Heart right ventricle (tissue), 16 donors: ENCODE data around the gene VPS13D. TPM values are rescaled to one million over a fixed set of nuclear protein-coding genes. Genes with fewer than 3 reads are reported as not detected.

Source experiments
- ATAC-seq, 8 donors: fragments of 200-7000 bp; cut with Tn5 transposase; one replicate each; pipeline ENCODE4 v1.9.1; 2020; ENCODE audit warnings: mild to moderate bottlenecking in 8 of 8, moderate library complexity in 8 of 8, moderate number of reproducible peaks in 1 of 8
- DNase-seq, 2 donors: peaks; one replicate each; pipeline ENCODE4 v3.0.0-alpha.2; 2020
- H3K27ac ChIP-seq, 10 donors: fragments of 200-600 bp; sonication (generic) in 2 of 10; one replicate each; pipeline versions ENCODE4 v1.5.0 to v1.8.0; 2020 to 2022; ENCODE audit warnings: mild to moderate bottlenecking in 3 of 10
- H3K27me3 ChIP-seq, 7 donors: fragments of 200-600 bp; one replicate each; pipeline ENCODE4 v1.8.0; 2021 to 2022; ENCODE audit warnings: mild to moderate bottlenecking in 2 of 7
- H3K36me3 ChIP-seq, 9 donors: fragments of 200-600 bp; sonication (generic) in 1 of 9; one replicate each; pipeline versions ENCODE4 v1.5.0 to v1.8.0; 2020 to 2022; ENCODE audit warnings: mild to moderate bottlenecking in 2 of 9
- H3K4me1 ChIP-seq, 9 donors: fragments of 200-600 bp; sonication (generic) in 1 of 9; one replicate each; pipeline versions ENCODE4 v1.5.0 to v1.8.0; 2020 to 2022; ENCODE audit warnings: mild to moderate bottlenecking in 4 of 9
- H3K4me3 ChIP-seq, 10 donors: fragments of 200-600 bp; sonication (generic) in 2 of 10; one replicate each; pipeline versions ENCODE4 v1.5.0 to v1.8.0; 2020 to 2022; ENCODE audit warnings: mild to moderate bottlenecking in 7 of 10, moderate library complexity in 2 of 10
- H3K9me3 ChIP-seq, 11 donors: fragments of 200-600 bp in 10 of 11; sonication (generic) in 2 of 11; one replicate each; pipeline versions ENCODE4 v1.5.0 to v1.8.0; 2013 to 2022; ENCODE audit warnings: mild to moderate bottlenecking in 2 of 11, control low read depth in 1 of 11, moderate library complexity in 1 of 11
- CTCF ChIP-seq, 9 donors: fragments of 200-600 bp; sonication (generic) in 2 of 9; IDR thresholded peaks; one replicate each; pipeline versions ENCODE4 v1.5.0 to v1.8.0; 2021 to 2022; ENCODE audit warnings: antibody characterized with exemption in 9 of 9, mild to moderate bottlenecking in 5 of 9, moderate library complexity in 1 of 9
- WGBS, 2 donors: extraction: QIAGEN DNeasy Blood & Tissue Kit; methylation state at CpG; one replicate each; pipeline ENCODE4 v1.1.7; 2013; ENCODE audit warnings: inconsistent platforms in 1 of 2; 5-methylcytosine and 5-hydroxymethylcytosine counted together
- intact Hi-C, 10 donors: fragments of 100-400 bp; cut with DNase I; formaldehyde crosslinking; loops; one replicate each; pipeline versions ENCODE4 v1.11.1 to v1.14.2; 2022
- polyA plus RNA-seq, 2 donors: library from polyadenylated mRNA; stranded (reverse); fragments of 200-250 nt; gene quantifications; one replicate each; pipeline ENCODE4 v1.2.3, GENCODE V29; 2013
- total RNA-seq, 10 donors: library from RNA; stranded (reverse); fragmentation: NEBNext Ultra II Directional in 3 of 10; extraction: Animal tissue kit (Norgen Biotek cat#: 25700) in 3 of 10; gene quantifications; one replicate each; pipeline versions ENCODE4 v1.2.1 to v1.2.4, GENCODE V29; 2021 to 2023
- donor health status: Arrhythmogenic right ventricular cardiomyopathy.
- donor health status: ischemic (EF 13 %, LVEDD 7.1; RV severe dilation, severe dysfunction).
- donor health status: healthy with polysubstance abuse.
- donor health status: DM: no; HTN: yes; CAD: no.
- donor health status: DM: no; HTN: no; CAD: no.
- donor health status: ischemic (EF 25% LVEDD 6.9; RV normal size, moderate dysfunction).
- donor health status: ischemic (EF 25% LVEDD 5.7; RV mildly dilated, moderate dysfunction).
- donor health status: healthy.
- donor health status: DM: yes; HTN: yes; CAD: no.
- donor health status: Ischemic cardiomyopathy.
- donor health status: ischemic (EF 35%, LVEDD 5.7; RV mildly dilated, moderate dysfunction).
- donor health status: nonischemic (EF 11% LVEDD 7.7; RV severe dilation, severe dysfunction).
- donor health status: DM: yes; HTN: yes; CAD: no.
- donor health status: PGD.
- donor health status: ischemic (EF 29% LVEDD 5.4; RV normal size, mild dysfunction).
- donor health status: nonischemic (EF 23%, LVEDD 6.1; RV moderate dilation, normal function).

Gene VPS13D
- total and polyA plus RNA-seq, 12 donors: 36.9 to 161 (median 83.3) TPM

- no peaks in the 10 kb centered on the region for H3K9me3 ChIP-seq
- no peak overlapping the region for H3K4me3 ChIP-seq
- intact Hi-C loops: no loop called here
- H3K4me1 ChIP-seq: no peaks in the 10 kb centered on the region
- WGBS, 2 donors: 92 to 100% methylated on average over 2 of the region's 2 CpGs
- ATAC-seq (no peak), DNase-seq (no peak)
- peaks cover 0 to 100% (median 76%) of the 10 kb centered on the region in 9 donors for H3K36me3 ChIP-seq
- no peak for TF ChIP-seq CTCF (IDR thresholded peaks at IDR 0.05)
- H3K27ac ChIP-seq: no peak overlapping the region
- H3K27me3 ChIP-seq: no peaks in the 10 kb centered on the region
These were observed 26.1 kb downstream of the VPS13D start for GRCh38 chr1:12255913-12256312.

GRCh38 chr1:12258272-12258671 lies 28.4 kb downstream of the VPS13D start:
- Histone ChIP-seq H3K9me3 (no peaks in the 10 kb centered on the region), H3K27me3 (no peaks in the 10 kb centered on the region), H3K4me1 (no peaks in the 10 kb centered on the region), H3K4me3 (no peak overlapping the region), H3K36me3 (peaks cover 5 to 100% (median 79%) of the 10 kb centered on the region in 9 donors), H3K27ac (no peak overlapping the region)
- ATAC-seq: no peak
- 83 to 89% methylated on average over 7 of the region's 7 CpGs for WGBS, 2 donors
- intact Hi-C loops: no loop called here
- no peak for DNase-seq
- TF ChIP-seq CTCF (IDR thresholded peaks at IDR 0.05): no peak

GRCh38 chr1:12269351-12269750 lies 39.5 kb downstream of the VPS13D start:
- DNase-seq: no peak
- H3K27me3 ChIP-seq: no peaks in the 10 kb centered on the region
- peaks cover 3 to 100% (median 89%) of the 10 kb centered on the region in 9 donors for H3K36me3 ChIP-seq
- no peak for ATAC-seq
- 89 to 90% methylated on average over 1 of the region's 1 CpG for WGBS, 2 donors
- H3K4me3 ChIP-seq: no peak overlapping the region
- H3K27ac ChIP-seq: no peak overlapping the region
- no peak for TF ChIP-seq CTCF (IDR thresholded peaks at IDR 0.05)
- H3K9me3 ChIP-seq: peaks cover 0 to 7% (median 0%) of the 10 kb centered on the region in 11 donors
- peaks cover 0 to 9% (median 0%) of the 10 kb centered on the region in 9 donors for H3K4me1 ChIP-seq
- intact Hi-C loops: loop anchor here in 1 of 10 donors (10.0 kb wide), 1 partner anchor 95 kb away; no protein-coding TSS in a partner anchor

- Histone ChIP-seq H3K27me3 (no peaks in the 10 kb centered on the region), H3K4me1 (peaks cover 0 to 9% (median 0%) of the 10 kb centered on the region in 9 donors), H3K27ac (peak overlapping the region in 1 of 10 donors; percentile 31), H3K36me3 (peaks cover 0 to 100% (median 78%) of the 10 kb centered on the region in 9 donors), H3K9me3 (no peaks in the 10 kb centered on the region), H3K4me3 (no peak overlapping the region)
- DNase-seq: no peak
- intact Hi-C loops: loop anchor here in 1 of 10 donors (10.0 kb wide), 1 partner anchor 384 kb away; no protein-coding TSS in a partner anchor
- WGBS, 2 donors: 93 to 94% methylated on average over 4 of the region's 4 CpGs
- no peak for TF ChIP-seq CTCF (IDR thresholded peaks at IDR 0.05)
- no peak for ATAC-seq
These were observed 41.2 kb downstream of the VPS13D start for GRCh38 chr1:12271033-12271432.
